Purkinje cell (primary cell): ENCODE results near the gene GTF3C4. TPM values are rescaled to one million over a fixed set of nuclear protein-coding genes. Genes with fewer than 3 reads are reported as not detected.

ENCODE experiments used
- polyA plus RNA-seq: library from polyadenylated mRNA; unstranded; fragments of >200 nt; fragmentation: Nextera tagmentation; gene quantifications from 2 replicates; pipeline ENCODE4 v1.2.1, GENCODE V29; 2014

GTF3C4 gene
- 2.9 and 5.0 TPM in 2 replicates for polyA plus RNA-seq

GRCh38 chr9:132670457-132671391 lies at the start of gene GTF3C4:
TSS of gene GTF3C4 (plus strand) at chr9:132670464. CDS start at chr9:132670599, 135 bp downstream.

DNA sequence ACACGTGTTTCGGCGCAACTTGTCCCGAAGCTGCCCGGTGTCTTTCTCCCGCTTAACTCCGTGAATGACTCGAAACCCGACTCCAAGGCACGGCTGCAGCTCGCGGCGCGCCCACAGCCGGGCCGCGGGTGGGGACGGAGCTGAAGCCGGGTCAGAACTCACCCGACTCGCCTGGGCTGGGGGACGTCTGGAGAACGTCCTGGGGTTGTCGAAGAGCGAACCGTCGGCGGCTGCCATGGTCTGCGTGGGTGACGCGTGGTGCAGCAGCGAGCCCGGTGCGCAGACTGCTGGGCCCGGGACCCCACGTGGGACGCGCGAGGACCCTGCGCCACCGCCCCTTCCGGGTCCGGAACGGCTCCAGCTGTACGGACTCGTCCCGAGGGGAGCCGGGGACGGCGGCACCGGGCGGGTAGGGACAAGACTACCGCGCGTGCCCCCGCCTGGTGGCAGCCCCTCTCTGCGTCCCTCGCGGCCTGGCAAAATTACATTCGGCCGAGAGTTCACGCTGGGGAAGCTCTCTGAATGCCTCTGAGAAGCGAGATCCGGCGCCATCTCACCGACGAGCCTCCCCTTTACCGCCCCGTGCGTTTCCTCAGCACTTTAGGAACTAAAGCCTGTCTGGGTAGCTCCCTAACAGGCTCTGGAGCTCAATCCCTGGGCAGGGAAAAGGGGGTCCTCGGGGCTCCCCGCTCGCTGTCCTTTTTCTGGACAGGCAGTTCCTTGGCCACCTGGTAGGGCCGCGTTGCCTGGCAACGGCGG lies 387 bp upstream of the GTF3C4 start, which contains the start of gene DDX31:
Gene DDX31, minus strand, starts transcription at position 286 of the 759 bp plus-strand sequence. Its CDS starts 49 bp downstream, at position 237.

Other genes with a start within 250 kb of the GTF3C4 start
- not detected in 2 replicates for gene BARHL1, start 87.9 kb upstream of the GTF3C4 start, polyA plus RNA-seq
- gene DDX31, start 481 bp upstream of the GTF3C4 start, polyA plus RNA-seq = 2.4 and 2.9 TPM in 2 replicates
- 0.11 and 0.77 TPM in 2 replicates for gene AK8, start 207.8 kb downstream of the GTF3C4 start, polyA plus RNA-seq
- 24.8 and 38.6 TPM in 2 replicates for gene SPACA9, start 208.4 kb downstream of the GTF3C4 start, polyA plus RNA-seq